Measurements from ENCODE around the gene PPP1R13L. TPM values are rescaled to one million over a fixed set of nuclear protein-coding genes. Genes with fewer than 3 reads are reported as not detected.

Gene PPP1R13L, protein sequence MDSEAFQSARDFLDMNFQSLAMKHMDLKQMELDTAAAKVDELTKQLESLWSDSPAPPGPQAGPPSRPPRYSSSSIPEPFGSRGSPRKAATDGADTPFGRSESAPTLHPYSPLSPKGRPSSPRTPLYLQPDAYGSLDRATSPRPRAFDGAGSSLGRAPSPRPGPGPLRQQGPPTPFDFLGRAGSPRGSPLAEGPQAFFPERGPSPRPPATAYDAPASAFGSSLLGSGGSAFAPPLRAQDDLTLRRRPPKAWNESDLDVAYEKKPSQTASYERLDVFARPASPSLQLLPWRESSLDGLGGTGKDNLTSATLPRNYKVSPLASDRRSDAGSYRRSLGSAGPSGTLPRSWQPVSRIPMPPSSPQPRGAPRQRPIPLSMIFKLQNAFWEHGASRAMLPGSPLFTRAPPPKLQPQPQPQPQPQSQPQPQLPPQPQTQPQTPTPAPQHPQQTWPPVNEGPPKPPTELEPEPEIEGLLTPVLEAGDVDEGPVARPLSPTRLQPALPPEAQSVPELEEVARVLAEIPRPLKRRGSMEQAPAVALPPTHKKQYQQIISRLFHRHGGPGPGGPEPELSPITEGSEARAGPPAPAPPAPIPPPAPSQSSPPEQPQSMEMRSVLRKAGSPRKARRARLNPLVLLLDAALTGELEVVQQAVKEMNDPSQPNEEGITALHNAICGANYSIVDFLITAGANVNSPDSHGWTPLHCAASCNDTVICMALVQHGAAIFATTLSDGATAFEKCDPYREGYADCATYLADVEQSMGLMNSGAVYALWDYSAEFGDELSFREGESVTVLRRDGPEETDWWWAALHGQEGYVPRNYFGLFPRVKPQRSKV
- total RNA-seq: 4.8 and 7.8 TPM in 2 replicates

DNA sequence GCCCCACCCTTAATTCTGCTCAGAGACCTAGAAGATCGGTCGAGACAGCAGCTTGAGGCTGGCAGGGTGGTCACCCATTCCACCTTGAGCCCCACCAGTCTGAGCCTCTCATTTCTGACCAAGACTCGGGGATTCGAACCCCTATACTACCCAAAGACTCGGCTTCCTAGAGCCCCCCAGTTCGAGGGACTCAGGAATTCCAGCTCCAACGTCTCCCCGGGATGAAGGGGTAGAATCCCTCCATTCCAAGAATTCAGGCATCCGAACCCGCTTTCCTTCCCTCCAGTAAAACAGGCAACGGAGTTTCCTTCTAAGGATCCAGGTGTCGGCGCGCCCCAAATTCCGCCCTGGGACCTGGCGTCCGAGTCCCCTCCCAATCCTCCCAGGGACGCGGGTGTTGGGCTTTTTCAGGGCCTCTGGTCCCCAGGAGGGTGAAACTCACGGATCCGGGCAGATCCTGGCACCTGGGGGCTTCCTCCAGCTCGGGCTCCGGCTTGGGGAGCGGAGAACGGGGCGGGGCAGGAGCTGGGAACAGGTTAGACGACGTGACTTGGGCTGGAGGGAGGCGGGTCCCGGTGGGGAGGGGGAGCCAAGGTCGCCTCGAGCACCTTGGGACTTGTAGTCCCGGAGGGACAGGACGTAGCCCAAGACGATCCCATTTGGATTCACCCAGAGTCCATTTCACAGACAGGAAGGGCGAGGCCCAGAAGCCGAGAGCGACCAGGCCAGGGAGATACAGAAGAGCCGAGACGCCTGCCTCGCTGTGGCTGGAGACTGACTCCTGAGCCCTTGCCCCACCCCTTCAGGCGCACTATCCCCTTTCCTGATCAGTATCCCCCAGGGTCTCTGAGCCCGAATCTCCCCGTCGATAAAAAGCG is at the start of gene PPP1R13L:
Gene PPP1R13L, minus strand, starts transcription at position 513 of the 878 bp plus-strand sequence. CDS start 6,751 bp downstream, outside the sequence.

DNA sequence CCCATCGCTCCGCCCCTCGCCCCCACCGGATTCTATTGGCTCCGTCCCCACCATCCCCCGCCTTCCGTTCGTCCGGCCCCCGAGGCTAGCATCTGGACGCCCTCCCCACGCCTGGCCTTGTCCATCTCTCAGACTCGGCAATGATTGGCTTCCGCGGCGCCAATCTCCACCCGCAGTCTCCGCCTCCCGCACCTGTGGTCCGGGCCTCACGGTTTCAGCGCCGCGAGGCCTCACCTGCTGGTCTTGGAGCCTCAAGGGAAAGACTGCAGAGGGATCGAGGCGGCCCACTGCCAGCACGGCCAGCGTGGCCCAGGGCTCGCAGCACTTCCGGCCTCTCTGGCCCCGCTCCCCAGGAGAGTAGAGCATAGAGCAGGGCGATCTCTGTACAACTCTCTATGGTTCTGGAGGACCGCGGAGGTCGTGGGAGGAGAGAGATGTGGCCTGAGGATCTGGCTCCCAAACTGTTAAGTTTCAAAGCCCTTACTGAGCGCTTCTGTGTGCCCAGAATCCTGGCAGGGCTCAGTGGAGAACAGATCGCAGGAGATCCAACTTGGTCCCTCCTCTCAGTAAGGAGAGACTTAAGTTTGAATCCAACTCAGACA is 18.8 kb upstream of the PPP1R13L start, which contains the start of gene ERCC1:
Gene ERCC1, minus strand, starts transcription at position 329 of the 602 bp plus-strand sequence. CDS start 543 bp downstream, outside the sequence.

DNA sequence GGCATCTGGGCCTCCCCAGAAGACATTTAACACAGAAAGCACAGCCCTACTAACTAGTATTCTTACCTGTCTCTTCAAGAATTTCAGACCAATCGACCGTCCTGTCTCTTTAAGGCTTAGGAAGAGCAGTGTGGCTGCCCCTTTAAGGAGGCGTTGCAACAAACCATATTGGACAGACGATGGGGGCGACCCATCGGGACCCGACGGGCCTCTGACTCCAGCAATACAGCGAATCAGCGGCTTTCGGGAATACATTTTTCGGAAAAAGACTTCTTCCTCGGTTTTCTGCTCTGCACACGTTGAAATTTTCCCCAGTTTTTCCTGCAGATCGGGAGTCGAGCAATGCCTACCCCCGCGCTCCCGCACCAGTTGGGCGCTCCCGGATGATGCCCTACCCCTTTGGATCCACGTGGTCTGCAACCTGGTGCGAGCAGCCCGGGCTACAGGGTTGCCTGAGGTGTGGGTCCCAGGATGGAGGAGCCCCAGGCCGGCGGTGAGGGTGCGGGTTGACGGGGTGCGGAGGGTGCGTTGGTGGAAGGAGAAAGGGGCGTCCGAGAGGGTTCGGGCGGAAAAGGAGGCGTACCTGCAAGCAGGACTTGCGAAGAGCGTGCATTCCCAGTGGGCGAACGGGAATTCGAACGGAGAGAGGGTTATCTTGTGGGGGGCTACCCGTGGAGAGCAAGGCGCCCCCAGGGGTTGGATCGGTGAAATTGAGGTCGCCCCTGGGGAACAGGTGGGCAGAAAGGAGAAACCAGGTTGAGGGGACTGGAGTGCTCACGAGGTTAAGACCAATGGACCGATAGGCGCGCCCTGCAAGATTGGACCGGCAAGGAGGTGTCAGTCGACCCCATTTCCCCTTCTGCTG is 1.6 kb upstream of the PPP1R13L start, which contains the start of gene POLR1G:
Gene POLR1G, plus strand, starts transcription at position 419 of the 865 bp plus-strand sequence. Its CDS starts 53 bp downstream, at position 472.

DNA sequence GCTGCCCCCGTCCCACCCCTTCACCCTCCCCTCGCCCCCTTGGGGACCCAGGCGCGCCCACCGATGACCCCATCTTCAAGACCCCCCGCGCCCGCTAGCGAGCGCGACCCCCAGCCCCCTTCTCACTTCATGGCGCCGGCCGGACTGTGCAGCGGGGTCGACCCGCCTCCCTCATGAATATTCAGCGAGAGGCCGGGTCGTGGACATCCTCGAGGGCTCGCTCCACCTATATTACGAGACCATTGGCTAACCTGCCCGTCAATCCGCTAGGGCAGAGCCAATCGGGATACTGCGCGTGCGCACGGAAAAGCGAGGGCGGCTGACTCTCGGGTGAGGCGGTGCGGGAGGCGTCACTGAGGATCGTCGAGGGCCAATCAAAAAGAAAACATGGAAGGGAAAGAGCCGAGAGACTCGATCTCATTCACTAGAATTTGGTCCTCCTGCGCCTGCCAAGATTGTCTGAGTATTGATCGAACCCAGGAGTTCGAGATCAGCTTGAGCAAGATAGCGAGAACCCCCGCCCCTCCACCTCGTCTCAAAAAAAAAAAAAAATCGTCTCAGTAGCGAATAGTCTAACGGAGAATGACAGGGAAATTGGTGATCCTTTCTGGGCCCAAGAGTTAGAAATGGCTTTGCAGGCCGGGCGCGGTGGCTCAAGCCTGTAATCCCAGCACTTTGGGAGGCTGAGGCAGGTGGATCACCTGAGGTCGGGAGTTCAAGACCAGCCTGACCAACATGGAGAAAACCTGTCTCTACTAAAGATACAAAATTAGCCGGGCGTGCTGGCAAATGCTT is 34.3 kb downstream of the PPP1R13L start, which contains the start of gene ERCC2:
Gene ERCC2, minus strand, starts transcription at position 164 of the 795 bp plus-strand sequence. Its CDS starts 33 bp downstream, at position 131.

DNA sequence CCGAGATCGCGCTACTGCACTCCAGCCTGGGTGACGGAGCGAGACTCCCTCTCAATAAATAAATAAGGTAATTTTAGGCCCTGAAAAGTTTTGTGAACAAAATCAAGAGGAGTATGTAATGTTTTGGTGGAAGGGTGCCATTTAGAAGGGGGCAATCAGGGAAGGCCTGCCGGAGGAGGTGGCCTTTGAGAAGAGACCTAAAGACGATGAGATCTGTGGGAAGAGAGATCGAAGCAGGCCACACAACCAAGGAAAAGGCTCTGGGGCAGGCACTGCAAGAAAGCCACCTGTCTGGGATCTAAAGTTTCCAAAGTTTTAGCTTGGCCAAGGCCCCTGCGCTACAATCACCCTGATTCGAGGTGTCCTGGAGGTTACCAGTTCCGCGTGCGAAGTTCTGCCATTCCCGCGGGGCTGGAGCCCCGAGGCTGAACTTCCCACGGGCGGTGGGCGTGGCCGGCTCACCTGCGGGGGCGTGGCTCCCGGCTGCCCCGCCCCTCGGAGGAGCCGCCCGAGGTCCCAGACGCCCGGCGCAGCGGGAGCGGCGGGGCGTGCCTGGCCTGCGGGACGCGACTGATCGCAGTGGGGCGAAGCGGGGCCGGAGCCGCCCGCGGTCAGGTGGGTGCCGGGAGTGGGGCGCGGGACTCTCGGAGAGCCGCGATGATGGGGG is 64.5 kb downstream of the PPP1R13L start, which contains the start of gene KLC3:
Gene KLC3, plus strand, starts transcription at position 519 of the 667 bp plus-strand sequence. CDS start 4,792 bp downstream, outside the sequence.

Other genes with a start within 250 kb of the PPP1R13L start
- under 0.01 and 0.85 TPM in 2 replicates for gene NKPD1, start 244.1 kb downstream of the PPP1R13L start, total RNA-seq
- 29.1 and 33.0 TPM in 2 replicates for gene TRAPPC6A, start 226.8 kb downstream of the PPP1R13L start, total RNA-seq
- gene BLOC1S3, start 226.3 kb downstream of the PPP1R13L start, total RNA-seq: 10.3 and 15.3 TPM in 2 replicates
- gene EXOC3L2, start 159.7 kb downstream of the PPP1R13L start, total RNA-seq: 1.0 and 2.0 TPM in 2 replicates
- 23.2 and 36.3 TPM in 2 replicates for gene MARK4, start 153.8 kb downstream of the PPP1R13L start, total RNA-seq
- 0.35 and 4.2 TPM in 2 replicates for gene CKM, start 82.2 kb downstream of the PPP1R13L start, total RNA-seq
- not detected in 2 replicates for gene KLC3, start 64.3 kb downstream of the PPP1R13L start, total RNA-seq
- 15.0 and 24.5 TPM in 2 replicates for gene ERCC2, start 34.5 kb downstream of the PPP1R13L start, total RNA-seq
- gene POLR1G, start 1.6 kb upstream of the PPP1R13L start, total RNA-seq: 2.9 and 9.3 TPM in 2 replicates
- 73.5 and 82.0 TPM in 2 replicates for gene ERCC1, start 18.8 kb upstream of the PPP1R13L start, total RNA-seq
- 14.2 and 53.7 TPM in 2 replicates for gene FOSB, start 62.9 kb upstream of the PPP1R13L start, total RNA-seq
- 18.8 and 21.1 TPM in 2 replicates for gene RTN2, start 92.0 kb upstream of the PPP1R13L start, total RNA-seq
- gene PPM1N, start 93.4 kb upstream of the PPP1R13L start, total RNA-seq: 1.3 and 2.6 TPM in 2 replicates
- gene VASP, start 102.4 kb upstream of the PPP1R13L start, total RNA-seq: 55.0 and 120 TPM in 2 replicates
- gene OPA3, start 179.7 kb upstream of the PPP1R13L start, total RNA-seq: 8.2 and 9.2 TPM in 2 replicates
- gene GPR4, start 197.1 kb upstream of the PPP1R13L start, total RNA-seq: 1.5 and 2.0 TPM in 2 replicates
- gene EML2, start 234.3 kb upstream of the PPP1R13L start, total RNA-seq: 12.4 and 18.6 TPM in 2 replicates